NCI-H2171 treated with DMSO at 0.1 percent for 48 hours (cell line): ENCODE measurements around the gene FGR.
"Not testable (repeated sequence)": the region's sequence is repeated elsewhere in the genome, so short reads cannot be mapped to it uniquely, and the experiment has no call there.

Experiments used
- DNase-seq: peaks from one replicate; lab custom pipeline; 2025; lab: John Stamatoyannopoulos, UW

FGR gene

GRCh38 chr1:27634177-27634984 lies 604 bp downstream of the FGR start:
- no peak for DNase-seq

- no peak for DNase-seq
These were observed 1.3 kb downstream of the FGR start for GRCh38 chr1:27633640-27634176.

DNA sequence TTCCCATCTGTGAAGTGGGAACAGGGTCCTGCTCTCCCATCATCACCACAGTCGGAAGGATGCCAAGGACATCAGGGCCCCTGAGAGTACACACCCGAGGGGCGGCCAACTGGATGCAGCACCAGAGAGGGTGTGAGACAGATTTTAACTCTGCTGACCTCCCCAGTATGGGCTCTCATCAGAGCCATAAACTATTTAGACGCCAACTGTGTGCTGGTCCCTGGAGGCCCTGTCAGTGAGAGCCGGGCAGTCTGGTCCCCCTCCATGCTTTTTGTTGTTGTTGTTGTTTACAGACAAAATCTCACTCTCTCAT lies 1.7 kb downstream of the FGR start:
- DNase-seq, result no peak

DNA sequence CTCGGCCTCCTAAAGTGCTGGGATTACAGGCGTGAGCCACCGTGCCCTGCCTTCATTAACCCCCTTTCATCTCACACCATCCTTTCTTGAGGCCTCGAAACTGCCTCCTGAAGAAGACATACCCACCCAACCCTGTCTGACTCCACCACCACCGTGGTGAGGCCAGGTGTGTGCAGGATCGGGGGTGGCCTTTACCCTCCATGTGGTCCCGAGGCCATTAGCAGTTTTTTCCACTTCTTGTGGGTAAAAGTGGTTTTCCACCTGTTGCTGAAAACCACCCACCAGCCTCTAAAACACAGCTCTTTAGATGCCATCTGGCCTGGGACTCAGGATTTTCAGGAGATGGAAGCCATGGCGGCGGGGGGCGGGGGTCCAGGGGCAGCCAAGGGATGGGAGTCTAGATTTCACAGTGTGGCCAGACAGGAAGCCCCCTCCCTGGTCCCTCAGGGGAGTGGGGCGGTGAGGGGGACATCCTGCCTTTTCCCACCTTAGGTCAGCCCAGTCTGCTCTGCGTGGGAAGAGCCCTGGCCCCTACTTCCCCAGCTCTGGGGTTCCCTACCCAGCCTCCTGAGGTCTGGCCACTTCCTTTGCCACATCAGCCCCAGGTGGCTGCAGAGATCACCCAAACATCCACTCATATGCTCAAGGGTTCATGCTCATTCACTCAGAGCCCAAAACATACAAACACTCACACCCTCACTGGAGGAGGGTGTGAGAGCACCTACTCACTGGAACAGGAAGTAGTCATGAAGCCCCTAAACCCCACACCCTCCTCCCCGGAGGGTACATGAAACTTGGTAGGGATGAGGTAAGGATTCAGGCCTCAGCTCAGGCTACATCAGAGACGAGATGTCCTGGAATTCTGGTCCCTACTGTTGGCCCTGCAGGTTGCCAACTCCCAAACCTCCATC lies 2.3 kb downstream of the FGR start:
- DNase-seq, result no peak

- DNase-seq, result no peak
These were observed 4.0 kb downstream of the FGR start for GRCh38 chr1:27630859-27631491.

- no peak for DNase-seq
These were observed 6.3 kb downstream of the FGR start for GRCh38 chr1:27628712-27629111.

DNA sequence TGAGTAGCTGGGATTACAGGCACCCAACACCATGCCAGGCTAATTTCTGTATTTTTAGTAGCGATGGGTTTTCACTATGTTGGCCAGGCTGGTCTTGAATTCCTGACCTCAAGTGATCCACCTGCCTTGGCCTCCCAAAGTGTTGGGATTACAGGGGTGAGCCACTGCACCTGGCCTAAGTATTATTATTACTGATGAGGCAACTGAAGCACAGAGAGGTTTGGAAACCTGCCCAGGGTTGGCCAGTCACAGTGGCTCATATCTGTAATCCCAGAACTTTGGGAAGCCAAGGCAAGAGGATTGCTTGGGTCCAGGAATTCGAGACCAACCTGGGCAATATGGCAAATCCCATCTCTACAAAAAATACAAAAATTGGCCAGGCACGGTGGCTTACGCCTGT lies 7.3 kb downstream of the FGR start:
- not testable (repeated sequence) for DNase-seq

GRCh38 chr1:27627061-27627460 lies 7.9 kb downstream of the FGR start:
- DNase-seq, result no peak

DNA sequence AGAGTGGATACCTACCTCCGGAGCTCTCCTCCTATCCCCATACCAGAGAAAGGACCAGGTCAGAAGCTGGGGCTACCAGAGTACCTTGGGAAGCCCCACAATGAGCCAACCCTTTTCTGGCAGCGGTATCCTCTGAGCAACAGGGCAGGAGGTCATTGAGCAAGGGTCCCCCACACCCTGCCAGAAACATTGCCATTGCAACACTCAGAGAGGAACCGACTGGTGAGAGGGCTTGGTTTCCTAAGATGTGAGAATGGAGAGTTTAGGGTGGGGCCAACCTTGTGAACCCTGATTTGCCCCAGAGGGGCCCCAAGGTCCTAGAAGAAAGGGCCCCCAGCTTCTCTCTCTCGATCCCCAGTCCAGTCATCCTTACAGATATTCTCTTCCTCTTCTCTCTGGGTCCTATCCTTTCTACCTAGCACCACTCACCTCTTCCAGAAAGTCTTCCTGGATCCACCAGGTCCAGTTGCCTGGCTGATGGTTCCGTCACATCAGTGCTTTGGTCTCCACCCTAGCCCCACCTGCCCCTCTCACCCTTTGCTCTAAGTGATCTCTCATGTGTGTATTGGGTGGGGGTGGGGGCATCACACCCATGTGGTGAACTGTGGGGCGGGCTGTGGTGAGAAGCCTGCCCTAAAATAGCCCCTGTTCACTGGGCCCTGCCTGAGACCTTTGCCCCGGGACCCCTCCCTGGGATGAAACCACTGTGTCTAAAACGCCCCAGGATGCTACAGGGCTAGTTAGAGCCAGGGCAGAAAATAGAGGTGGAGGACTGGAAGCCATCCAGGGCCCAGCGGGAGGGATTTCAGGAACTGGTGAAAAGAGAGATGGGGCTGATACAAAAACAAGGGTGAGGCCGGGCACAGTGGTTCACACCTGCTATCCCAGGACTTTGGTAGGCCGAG lies 8.7 kb downstream of the FGR start:
- no peak for DNase-seq

GRCh38 chr1:27624467-27625178 lies 10.4 kb downstream of the FGR start:
- DNase-seq, result no peak

GRCh38 chr1:27623327-27624212 lies 11.4 kb downstream of the FGR start:
- no peak for DNase-seq

DNA sequence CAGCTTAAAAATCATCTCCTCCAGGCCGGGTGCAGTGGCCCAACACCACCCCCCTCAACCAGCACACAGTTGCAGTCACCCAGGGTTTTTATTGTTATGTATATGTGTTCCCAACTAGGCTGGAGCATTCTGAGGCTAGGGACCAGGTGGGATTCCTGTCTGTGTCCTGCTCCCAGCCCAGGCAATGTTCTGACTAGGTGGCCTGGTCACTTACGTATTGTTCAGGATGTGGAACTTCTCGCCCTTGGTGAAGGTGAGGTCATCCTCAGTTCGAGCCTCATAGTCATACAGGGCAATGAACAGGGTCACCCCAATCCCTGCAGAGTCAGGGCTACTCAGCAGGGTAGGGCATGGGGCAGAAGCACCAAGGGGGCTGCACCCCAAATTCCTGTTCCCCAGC lies 12.2 kb downstream of the FGR start:
- DNase-seq, result no peak

- DNase-seq, result no peak
These were observed 13.7 kb downstream of the FGR start for GRCh38 chr1:27621051-27621920.

GRCh38 chr1:27619782-27620438 lies 15.1 kb downstream of the FGR start:
- DNase-seq, result not testable (repeated sequence)

GRCh38 chr1:27618341-27619082 lies 16.5 kb downstream of the FGR start:
- no peak for DNase-seq

DNA sequence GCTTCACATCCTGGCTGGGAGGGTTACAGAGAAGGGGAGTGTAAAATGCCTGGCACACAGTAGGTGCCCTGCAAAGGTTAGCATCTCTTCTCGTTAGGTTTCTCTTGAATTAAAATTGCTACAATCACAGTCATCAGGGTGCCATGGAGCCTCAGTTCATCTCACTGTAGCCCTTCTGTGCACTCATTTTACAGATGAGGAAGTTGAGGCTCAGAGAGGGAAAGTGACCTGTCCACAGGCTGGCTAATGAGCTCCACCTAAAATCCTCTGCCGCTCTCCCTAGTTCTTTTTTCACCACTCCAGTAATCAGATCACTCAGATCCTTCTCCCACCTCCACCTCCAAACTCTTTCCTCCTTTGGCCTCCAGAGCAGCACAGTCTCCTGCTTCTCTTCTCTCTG lies 17.6 kb downstream of the FGR start:
- no peak for DNase-seq

DNA sequence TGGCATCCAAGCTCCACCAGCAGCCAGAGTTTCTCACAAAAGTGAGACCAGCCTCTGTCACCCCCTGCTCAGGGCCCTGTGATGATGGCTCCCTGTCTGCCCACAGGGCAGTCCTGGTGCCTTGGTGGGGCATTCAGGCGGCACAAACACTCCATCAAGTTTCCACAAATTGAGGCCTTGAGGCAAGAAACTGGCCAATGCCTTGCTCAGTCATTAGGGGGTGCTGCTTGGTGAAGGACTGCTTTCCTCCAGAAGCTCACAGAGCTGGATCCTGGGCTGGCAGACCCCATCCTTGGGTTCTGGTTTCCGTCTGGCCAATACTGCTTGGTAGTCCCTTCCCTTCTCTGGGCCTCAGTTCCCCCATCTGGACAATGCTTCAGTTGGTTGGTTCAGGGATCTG lies 18.5 kb downstream of the FGR start:
- DNase-seq, result no peak
